Activated CD4-positive, alpha-beta T cell treated with anti-CD3 and anti-CD28 coated beads, Interleukin-2, amount 50 U/mL, for 24 hours (primary cell): ENCODE results near the gene LARGE1.

Experiments
- DNase-seq, 2 donors: peaks; one replicate each; pipeline ENCODE4 v3.0.0-alpha.2; 2020; ENCODE audit warnings: low read depth in 1 of 2, low spot score in 1 of 2

LARGE1 gene

DNA sequence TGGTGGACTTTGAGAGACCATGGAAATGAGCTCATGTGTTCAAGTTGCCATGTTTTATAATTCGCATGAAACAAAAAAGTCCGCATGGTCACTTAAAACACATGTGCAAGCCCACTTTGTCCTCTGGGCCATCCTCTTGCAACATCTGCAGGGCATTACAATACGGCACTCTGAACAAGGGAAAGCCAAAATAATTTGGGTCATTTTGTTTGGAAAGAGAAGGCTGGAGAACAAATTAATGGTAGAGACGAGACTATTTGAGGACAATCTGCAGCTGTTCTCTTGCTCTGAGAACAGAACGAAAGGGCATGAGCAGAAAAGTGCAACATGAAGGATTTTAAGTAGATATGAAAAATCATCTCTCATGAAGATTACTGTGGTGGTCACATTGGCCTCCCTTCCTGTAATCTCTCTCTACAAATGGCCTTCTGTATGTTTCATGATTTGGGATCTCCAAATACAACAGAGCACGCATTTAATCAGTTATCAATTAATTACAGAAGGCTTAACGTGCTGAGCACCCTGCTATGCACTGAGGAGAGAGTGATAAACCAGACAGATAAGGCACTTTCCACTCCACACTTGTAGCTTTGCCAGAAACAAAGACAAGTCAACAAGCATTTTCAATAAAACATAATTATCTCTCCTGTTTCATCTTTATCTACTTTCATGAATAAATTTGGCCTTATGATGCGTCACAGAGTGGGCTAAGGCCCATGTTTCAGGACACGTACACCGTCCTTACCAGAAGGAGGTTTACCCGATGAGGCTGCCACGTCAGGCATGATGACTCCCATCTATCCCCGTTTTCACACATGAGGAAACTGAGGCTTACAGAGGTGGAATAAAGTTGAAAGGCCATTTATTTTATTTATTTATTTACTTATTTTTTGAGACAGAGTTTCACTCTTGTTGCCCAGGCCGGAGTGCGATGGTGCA lies 384.1 kb downstream of the LARGE1 start:
- no peak for DNase-seq

DNA sequence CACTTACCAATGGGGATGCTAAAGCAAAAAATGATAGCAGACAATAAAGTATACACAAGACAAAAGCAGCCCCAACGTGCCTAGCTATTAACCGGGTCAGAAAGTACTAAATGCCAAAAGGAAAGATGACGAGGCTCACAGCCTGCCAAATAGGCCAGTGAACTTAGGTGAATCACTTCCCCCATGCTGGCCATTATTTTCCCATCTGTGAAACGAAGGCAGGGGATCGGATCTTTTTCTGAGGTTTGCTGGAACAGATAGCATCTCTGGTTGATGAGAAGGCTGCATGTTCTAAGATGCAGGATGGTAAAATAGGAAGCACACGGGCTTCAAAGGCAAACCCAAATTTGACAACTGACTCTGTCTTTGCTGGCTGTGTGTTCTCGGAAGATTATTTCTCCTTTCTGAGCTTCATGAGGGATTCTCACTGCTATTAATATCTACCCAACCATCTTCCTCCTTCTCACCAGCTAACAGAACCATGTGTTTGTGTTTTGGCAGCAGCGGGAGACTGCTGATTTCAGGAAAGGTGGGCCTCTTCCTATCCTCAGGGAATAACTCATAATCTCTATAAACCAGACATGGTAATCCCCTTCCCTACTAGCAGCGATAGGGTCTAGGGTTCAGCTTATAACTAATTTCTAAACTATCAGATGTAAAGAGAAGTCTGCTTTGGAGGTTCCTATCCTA lies 390.7 kb downstream of the LARGE1 start:
- no peak for DNase-seq

DNA sequence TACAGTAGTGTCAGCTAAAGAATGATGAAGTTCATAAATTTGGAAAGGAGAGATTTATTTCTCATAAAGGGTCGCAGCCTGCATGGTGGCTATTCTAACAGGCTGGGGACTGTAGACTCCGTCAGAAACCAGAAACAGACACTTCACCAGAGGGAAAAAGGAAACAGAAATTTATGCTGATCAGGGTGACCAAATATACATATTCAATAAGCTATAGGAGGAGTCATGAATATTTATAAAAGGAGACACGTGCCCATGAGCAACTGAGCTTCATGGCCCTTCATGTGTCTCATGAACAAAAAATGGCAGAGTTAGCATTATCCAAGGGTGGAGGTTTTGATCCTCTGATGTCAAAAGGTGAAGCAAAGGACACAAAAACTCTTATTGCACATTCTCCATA lies 392.1 kb downstream of the LARGE1 start:
- DNase-seq = no peak

DNA sequence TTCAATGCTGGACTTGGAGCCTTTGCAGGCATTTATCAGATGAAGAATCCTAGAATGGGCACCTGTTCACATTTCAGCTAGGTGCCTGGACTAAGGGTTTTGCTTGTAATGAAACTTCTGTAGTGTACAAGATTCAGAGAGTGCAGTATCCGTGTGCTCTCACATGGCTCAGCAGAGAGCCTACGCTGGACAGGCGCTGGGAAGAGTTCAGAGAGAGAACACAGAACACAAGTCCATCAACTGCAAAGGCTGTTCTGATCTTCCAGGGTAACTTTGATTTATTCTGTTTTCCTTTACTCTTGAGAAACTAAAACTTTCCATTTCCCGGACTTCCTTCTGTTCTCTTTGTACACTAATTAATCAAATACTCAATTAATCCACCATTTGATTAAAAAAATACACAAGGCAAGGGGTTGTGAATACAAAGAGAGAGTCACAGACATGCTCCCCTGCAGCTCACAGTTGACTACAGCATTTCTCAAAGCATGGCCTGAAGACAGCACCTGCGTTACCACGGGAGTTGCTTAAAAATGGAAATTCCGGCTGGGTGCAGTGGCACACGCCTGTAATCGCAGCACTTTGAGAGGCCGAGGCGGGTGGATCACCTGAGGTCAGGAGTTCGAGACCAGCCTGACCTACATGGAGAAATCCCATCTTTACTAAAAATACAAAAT lies 393.7 kb downstream of the LARGE1 start:
- no peak for DNase-seq

DNA sequence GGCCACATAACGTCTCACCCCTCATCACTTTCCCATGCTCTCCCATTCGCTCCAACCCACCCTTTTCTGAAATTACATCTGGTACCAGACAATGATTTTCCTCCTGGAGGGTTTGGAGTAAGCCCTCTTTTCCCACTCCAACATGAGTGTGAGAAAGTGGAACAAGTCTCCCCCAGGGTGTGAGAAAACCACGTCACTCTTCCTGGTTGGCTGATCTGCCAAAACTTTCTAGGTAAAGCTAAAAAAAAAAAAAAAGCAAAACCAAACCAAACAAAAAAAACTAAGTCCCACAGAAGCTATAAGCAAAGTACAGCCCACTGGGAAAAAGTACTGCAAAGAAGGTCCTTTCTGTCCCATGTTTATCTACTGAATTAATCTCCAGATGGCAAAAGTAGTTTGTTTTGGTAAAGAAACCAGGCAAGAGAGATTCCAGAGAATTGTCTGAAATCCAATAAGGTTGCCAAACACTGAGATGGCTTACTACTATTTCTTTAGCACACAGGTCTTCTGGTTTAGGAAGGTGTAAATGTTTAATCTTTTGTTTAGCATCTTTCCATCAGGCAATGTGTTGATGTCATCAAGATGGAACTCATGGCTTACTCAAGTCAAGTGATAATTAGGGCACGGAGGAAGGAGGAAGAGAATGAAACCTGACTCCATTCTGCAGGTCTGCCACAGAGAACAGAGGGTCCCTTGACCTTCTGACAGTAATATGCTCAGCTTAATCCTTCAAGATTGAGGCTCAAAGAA lies 395.6 kb downstream of the LARGE1 start:
- DNase-seq = no peak

DNA sequence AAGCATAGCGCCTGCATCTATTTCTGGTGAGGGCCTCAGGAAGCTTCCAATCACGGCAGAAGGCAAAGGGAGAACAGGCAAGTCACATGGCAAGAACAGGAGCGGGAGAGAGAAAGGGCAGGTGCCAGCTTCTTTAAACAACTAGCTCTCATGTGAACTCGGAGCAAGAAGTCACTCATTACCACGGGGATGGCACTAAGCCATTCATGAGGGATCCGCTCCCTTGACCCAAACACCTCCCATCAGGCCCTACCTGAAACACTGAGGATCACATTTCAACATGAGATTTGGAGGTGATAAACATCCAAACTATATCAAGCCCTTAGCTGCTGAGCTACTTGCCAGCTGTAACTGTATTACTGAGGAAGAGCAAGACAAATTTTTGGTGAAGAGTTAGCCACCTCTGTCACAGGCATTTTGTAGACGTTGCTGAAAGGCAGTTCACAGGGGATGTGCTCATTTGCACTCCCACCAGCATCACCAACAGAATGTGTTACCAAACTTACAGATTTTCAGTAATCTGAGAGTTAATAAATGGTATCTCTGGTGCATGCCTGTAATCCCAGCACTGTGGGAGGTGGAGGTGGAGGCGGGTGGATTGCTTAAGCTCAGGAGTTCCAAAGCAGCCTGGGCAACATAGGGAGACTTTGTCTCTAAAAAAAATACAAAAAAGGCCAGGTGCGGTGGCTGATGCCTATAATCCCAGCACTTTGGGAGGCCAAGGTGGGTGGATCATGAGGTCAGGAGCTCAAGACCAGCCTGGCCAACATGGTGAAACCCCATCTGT lies 398.2 kb downstream of the LARGE1 start:
- no peak for DNase-seq

DNA sequence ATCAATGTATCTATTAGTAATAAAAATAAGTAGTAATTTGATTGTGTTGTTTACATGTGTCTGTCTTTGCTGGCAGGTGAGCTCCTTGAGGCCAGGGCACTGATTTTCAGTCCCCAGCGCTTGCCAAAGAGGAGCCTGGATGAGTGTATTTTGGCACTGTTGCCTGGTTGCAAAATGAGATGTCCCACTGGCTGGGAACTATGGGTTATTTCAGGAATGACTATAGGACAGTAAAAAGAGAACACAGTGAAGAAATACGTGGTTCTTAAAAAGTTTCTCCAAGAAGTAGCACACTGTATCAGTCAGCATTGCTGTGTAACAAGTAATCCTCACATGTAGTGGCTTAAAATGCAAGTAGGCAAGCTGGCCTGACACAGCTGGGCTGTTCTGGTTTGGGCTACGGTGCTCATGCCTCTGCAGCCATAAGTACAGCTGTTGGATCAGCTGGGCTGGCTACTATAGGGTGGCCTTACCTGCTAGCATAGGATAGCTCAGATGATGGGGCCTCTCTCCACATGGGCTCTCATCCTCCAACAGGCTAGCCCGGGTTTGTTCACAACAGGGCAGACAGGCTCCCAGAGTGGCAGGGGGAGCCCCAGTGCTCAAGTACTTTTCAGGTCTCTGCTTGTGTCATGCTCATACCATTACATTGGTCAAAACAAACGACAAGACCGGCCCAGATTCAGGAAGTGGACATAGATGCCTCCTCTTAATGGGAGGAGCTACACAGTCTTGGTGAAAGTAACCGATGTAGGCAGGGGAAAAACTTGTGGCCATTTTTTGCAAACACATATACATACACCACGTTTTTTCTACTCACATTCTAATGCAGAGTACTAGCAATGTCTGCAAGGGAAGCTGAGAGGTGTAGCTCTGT lies 399.1 kb downstream of the LARGE1 start:
- DNase-seq = no peak

DNA sequence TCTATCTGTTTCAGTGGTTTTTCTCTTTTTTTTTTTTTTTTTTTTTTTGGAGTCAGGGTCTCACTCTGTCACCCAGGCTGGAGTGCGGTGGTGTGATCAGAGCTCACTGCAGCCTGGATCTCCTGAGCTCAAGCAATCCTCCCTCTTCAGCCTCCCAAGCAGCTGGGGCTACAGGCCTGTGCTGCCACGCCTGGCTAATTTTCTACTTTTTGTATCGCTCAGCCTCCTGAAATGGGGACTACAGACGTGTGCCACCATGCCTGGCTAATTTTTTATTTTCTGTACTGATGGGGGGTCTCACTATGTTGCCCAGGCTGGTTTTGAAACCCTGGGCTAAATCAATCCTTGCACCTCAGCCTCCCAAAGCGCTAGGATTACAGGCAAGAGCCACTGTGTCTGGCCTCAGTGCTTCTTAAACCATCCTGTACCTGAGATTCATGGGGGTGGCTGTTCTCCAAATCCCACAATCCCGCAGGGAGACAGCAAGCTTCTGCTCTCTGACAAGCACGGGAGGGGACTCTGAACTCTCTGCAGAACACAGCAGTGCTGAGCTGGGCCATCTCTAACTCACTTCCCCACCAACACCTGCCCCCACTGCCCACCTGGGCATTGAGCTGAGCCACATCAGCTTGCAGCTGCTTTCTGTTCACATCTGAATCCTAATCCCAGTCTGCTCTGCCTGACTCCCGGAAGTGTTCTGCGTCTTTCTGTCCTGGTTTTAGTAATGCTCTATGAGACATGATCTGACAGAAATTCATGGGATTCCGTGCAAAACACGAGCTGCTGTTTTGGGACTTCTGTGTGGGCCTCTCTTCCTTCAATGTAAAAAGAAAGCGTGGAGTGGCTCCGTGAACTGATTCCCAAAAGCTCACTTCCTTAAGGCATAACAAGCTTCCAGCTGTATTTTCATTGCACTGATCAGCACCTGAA lies 400.0 kb downstream of the LARGE1 start:
- DNase-seq = no peak

DNA sequence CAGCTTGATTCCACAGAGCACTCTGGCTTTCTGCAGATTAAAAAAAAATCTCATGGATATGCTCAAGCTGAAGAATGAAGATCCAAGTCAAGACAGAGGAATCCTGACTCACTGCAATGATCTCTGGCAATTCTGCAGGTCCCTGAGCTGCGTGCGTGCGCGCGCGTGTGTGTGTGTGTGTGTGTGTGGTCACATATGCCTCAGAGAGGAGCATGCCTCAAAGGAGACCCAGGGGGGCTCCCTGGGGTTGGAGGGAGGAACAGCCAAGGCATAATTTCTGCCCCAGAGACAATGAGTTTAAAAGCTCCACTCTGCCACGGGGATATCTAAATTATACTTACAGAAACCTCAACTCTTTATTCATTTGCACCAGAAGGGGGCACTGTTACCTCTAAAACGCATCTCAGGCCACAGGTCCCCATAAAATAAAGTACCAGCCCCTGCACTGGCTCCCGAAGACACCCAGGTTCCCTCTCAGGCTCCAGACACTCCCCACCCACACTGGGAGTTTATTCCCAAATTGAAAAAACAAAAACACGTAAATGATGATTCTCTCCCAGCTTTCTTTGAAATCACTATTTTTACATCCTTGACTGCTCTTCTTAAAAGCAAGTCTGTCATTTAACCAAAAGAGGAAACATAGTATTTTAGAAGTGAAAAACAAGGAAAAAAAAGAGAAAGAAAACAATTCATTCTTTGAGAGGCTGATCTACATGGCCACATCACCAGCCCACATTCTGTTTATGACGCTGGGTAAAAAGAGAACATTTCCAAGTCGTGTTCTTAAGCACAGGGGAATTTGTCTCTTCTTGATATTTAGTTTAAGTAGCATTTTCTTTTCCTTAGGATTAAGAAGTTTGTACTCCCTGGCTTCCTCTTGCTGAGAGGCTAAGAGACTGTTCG lies 401.0 kb downstream of the LARGE1 start:
- no peak for DNase-seq

DNA sequence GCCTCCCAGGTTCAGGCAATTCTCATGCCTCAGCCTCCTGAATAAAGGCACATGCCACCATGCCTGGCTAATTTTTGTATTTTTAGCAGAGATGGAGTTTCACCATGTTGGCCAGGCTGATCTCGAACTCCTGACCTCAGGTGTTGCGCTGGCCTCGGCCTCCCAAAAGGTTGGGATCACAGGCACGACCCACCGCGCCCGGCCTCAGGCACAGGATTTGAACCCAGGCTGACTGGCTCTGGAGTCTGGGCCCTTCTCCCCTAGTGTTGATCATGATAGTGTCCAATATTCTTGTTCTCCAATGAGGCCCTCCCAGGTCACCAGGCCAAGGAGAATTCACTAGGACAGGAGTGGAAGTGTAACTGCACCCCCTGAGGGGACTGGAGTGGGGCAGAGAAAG lies 401.9 kb downstream of the LARGE1 start:
- DNase-seq = no peak

DNA sequence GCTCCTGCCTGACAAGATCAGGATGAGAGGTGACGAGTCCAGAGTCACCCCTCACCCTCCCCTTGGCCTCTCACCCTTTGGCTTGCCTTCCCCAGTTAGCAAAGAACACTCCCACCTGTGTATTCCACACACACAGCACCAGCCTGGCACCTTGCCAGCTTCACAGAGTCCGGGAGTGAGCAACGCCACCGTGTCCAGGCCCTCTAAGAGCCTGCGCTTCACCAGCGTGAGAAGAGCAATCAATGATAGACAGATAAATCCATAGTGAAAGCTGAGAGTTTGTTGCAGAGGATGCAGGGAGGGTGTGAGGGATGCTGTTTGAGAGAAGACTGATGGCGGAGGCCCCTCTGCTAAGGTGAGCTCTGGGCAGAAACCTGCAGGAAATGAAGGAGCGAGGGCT lies 404.5 kb downstream of the LARGE1 start:
- DNase-seq = no peak

DNA sequence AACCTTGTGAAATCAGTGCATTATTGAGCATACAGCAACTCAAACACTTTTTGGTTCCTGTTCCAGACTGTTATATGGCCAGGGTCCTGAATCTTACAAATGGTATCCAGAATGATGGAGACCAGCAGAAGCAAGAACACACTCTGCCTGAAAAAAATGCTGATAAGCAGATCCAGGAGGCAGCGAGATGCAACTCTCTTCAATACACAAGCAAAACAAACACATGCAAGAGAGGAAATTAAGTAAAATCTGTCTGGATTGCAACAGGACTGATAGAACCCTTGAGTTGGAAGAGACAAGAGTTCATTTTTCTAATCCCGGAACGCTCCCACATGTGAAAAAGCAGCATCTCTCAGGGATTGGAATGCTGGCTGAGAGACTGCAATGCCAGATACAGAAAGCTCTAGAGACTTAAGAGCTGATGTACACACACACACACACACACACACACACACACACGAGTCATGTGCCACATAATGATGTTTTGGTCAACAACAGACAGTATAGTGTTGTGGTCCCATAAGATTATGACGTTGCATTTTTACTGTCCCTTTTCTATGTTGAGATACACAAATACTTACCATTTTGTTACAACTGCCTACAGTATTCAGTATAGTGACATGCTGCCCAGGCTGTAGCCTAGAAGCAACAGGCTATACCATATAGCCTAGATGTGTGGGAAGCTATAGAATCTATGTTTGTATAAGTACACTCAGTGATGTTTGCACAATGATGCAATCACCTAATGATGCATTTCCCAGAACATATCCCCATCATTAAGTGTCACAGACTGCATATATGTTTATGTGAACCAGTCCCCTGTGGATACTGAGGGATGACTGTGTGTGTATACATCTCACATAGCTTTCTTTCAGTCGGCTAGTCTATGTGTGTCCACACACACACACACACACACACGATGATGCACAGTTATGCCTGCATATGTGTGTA lies 406.6 kb downstream of the LARGE1 start:
- DNase-seq = no peak

DNA sequence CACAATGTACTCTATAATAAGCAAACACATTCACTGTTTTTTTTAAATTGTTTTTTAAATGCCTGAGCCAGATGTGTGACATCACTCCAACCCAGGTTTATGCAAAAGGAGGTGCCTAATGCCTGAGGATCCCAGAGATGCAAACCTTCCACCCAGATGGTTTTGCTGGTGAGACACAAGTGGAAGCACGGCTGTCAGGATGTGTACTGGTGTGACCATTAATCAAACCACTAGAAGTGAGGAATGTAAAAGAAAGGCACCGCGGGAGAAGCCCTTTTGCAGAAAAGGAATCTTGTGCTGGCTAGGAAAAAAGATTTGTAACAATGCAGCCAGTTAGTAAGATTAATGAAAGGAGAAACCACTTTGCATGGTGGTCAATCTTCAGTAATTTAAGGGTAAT lies 407.4 kb downstream of the LARGE1 start:
- DNase-seq = no peak

DNA sequence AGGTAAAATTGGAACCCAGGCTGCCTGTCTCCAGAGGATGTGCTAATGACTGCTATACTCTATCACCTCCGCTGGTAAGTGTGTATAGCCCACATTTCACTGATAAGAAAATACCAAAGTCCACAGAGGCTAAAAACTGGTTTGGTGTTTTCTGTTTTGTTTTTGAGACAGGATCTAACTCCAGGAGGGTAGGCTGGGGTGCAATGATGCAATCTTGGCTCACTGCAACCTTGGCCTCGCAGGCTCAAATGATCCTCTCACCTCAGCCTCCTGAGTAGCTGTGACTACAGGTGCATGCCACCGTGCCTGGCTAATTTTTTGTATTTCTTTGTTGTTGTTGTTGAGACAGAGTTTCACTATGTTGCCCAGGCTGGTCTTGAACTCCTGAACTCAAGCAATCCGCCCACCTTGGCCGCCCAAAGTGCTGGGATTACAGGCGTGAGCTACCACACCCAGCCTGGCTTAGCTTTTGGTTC lies 409.8 kb downstream of the LARGE1 start:
- DNase-seq = no peak

DNA sequence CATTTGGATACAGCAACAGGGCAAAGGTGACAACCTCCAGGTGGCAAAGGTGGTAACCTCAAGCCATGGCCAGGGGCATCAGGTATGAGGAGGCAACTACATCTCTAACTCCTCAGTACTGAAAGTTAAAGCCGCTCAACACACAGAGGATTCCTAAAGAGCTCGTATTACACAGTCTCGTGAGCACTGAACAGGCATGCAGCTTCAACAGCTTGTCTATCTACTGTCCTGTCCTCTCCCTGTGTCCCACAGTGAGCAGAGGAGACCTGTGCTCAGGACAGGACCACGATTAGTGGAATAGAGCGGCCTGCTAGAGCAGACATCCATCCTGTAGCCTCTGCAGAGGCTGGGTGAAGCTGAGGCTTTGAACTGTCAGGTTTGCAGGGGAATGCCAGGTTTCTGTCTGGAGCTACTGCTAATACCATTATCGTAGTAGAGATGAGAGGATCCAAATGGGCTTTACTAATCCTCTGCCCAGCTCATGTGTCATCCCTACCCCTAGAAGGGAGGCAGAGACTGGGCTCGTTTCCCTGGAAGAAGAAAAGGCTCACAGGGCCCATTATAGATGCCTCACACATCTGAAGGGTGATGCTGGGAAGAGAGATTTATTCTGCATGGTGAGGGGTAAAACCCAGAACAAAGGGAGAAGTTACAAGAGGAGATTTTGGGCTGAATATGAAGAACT lies 415.2 kb downstream of the LARGE1 start:
- no peak for DNase-seq

DNA sequence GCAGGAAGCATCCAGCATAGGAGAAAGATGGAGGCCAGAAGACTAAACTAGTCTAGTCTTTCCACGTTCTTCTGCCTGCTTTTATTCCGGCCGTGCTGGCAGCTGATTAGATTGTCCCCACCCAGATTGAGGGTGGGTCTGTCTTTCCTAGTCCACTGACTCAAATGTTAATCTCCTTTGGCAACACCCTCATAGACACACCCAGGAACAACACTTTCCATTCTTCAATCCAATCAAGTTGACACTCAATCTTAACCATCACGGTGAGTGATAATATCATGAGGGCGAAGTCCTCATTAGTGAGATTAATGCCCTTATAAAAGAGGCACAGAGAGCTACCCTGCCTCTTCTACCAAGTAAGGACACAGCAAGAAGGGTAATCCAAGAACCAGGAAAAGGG lies 424.2 kb downstream of the LARGE1 start:
- DNase-seq = no peak
